Calu3 (cell line): ENCODE results near the gene RNLS. TPM values are rescaled to one million over a fixed set of nuclear protein-coding genes. Genes with fewer than 3 reads are reported as not detected.

Experiments
- BruUV-seq: library from RNA; stranded (reverse); fragments of 400-500 nt; replicated peaks from 2 replicates; lab custom pipeline; 2021; lab: Mats Ljungman, UMichigan
- CTCF ChIA-PET: fragments of 300-600 bp; sonication (Branson Sonifier 250); formaldehyde crosslinking; loops from one replicate; lab custom pipeline; 2022; ENCODE audit warnings: antibody characterized with exemption; lab: Charles Lee
- DNase-seq: peaks from one replicate; pipeline ENCODE4 v3.0.0; 2022
- H3K27ac Mint-ChIP-seq: one replicate; pipeline ENCODE4 v1.8.0; 2022; ENCODE audit warnings: mixed read lengths; ENCODE audit not compliant: unreplicated experiment
- H3K27me3 Mint-ChIP-seq: one replicate; pipeline ENCODE4 v1.8.0; 2022; ENCODE audit warnings: mixed read lengths; ENCODE audit not compliant: unreplicated experiment
- H3K36me3 Mint-ChIP-seq: one replicate; pipeline ENCODE4 v1.8.0; 2022; ENCODE audit warnings: mild to moderate bottlenecking, moderate library complexity, mixed read lengths; ENCODE audit not compliant: insufficient read depth, unreplicated experiment
- H3K4me1 Mint-ChIP-seq: one replicate; pipeline ENCODE4 v1.8.0; 2022; ENCODE audit warnings: mild to moderate bottlenecking, low read depth, mixed read lengths; ENCODE audit not compliant: unreplicated experiment
- H3K4me3 Mint-ChIP-seq: one replicate; pipeline ENCODE4 v1.8.0; 2022; ENCODE audit warnings: mild to moderate bottlenecking, low read depth, moderate library complexity, mixed read lengths; ENCODE audit not compliant: unreplicated experiment
- H3K9me3 Mint-ChIP-seq: one replicate; pipeline ENCODE4 v1.8.0; 2022; ENCODE audit warnings: low read depth, mixed read lengths; ENCODE audit not compliant: unreplicated experiment
- intact Hi-C: fragments of 100-400 bp; cut with micrococcal nuclease; formaldehyde crosslinking; loops from one replicate; pipeline ENCODE4 v1.10.0; 2022; ENCODE audit not compliant: unreplicated experiment
- total RNA-seq: library from RNA; stranded (reverse); gene quantifications from 2 replicates; pipeline ENCODE4 v1.2.3, GENCODE V29; 2022
- TF ChIP-seq, protein P1 (sequence below): fragments of 200-600 bp; IDR thresholded peaks from one replicate; pipeline ENCODE4 v1.8.0; 2022; ENCODE audit warnings: antibody characterized with exemption; ENCODE audit not compliant: unreplicated experiment

RNLS gene
- total RNA-seq, 1 experiment from 2014 or later: 6.3 TPM

DNA sequence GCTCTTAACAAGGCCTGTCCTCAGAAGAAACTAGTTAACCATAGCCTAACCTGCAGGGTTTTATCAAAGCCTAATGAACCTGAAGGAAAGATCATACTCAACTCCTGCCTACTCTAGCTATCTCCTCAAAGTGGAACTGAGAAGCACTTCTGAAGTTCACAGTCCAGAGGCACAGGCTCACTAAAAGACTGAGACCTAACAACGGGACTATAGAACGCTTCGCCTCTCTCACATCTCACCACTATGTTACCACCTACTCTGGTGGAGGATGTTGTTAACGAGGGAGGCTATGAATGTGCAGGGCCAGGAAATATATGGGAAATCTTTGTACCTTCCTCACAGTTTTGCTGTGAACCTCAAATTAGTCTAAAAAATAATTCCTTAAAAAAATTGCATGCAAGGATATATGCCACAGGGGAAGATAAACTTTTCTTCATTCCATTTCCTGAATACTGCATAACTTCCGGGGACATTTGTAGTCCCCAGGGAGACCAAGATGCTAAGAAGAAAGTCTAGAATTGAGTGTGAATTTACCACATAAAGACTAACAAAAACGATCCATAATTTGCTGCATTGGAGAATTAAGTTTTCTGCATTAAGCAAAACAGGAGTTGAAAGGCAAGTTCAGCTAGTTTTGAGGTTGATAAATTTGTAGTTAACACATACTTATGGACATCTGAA lies 25.1 kb upstream of the RNLS start:
- H3K4me1 Mint-ChIP-seq: no peaks in the 10 kb centered on the region
- CTCF ChIA-PET: no interaction called here
- TF ChIP-seq, protein P1, sequence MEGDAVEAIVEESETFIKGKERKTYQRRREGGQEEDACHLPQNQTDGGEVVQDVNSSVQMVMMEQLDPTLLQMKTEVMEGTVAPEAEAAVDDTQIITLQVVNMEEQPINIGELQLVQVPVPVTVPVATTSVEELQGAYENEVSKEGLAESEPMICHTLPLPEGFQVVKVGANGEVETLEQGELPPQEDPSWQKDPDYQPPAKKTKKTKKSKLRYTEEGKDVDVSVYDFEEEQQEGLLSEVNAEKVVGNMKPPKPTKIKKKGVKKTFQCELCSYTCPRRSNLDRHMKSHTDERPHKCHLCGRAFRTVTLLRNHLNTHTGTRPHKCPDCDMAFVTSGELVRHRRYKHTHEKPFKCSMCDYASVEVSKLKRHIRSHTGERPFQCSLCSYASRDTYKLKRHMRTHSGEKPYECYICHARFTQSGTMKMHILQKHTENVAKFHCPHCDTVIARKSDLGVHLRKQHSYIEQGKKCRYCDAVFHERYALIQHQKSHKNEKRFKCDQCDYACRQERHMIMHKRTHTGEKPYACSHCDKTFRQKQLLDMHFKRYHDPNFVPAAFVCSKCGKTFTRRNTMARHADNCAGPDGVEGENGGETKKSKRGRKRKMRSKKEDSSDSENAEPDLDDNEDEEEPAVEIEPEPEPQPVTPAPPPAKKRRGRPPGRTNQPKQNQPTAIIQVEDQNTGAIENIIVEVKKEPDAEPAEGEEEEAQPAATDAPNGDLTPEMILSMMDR: no peak
- no peaks in the 10 kb centered on the region for H3K36me3 Mint-ChIP-seq
- H3K27ac Mint-ChIP-seq: no peak overlapping the region
- intact Hi-C loops: no loop called here
- no TSS peak for BruUV-seq
- no peaks in the 10 kb centered on the region for H3K9me3 Mint-ChIP-seq
- no peak for DNase-seq
- no peaks in the 10 kb centered on the region for H3K27me3 Mint-ChIP-seq
- no peak overlapping the region for H3K4me3 Mint-ChIP-seq

DNA sequence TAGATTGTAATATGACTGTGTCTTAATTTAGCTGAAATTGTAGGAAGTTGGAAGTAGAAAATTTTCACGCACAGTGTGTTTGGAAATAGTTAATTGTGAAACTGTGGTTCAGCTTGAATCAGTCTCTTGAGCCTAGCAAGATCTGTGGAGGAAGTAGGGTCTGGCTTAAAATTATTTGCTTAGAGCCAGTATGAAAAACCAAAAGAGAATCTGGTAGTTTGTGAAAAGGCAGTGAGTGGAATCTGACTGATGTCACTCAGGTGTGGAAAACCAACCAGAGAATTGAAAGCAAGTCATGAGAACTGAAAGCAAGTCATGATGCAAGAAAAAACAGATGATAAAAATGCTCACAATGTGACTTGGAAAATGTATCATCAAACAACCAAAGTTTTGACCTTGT lies 14.9 kb upstream of the RNLS start:
- Mint-ChIP-seq H3K27me3 (no peaks in the 10 kb centered on the region), H3K4me3 (no peak overlapping the region), H3K36me3 (no peaks in the 10 kb centered on the region), H3K27ac (no peak overlapping the region), H3K4me1 (no peaks in the 10 kb centered on the region), H3K9me3 (no peaks in the 10 kb centered on the region)
- DNase-seq: no peak
- no TSS peak for BruUV-seq
- CTCF ChIA-PET: no interaction called here
- intact Hi-C loops: no loop called here
- TF ChIP-seq, protein P1: no peak

DNA sequence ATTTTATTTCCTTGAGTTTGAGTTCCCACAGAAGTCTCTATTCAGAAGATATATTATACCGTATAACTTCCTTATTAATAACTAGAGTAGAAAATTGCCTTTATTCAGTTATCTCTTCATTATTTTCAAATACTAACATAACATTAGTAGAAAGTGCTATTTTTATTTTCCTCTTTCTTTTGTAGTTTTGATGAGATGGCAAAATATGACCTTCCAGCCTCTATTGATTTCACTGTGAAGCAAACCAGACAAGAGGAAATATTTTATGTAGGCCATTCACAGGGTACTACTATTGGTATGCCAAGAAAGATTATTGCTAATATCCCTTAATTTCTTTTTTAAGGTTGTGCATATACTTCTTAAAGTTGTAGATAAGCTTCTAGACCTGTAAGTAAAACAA lies 11.4 kb upstream of the RNLS start:
- no peaks in the 10 kb centered on the region for H3K36me3 Mint-ChIP-seq
- CTCF ChIA-PET: no interaction called here
- no peak for DNase-seq
- no TSS peak for BruUV-seq
- H3K27me3 Mint-ChIP-seq: no peaks in the 10 kb centered on the region
- H3K4me3 Mint-ChIP-seq: no peak overlapping the region
- H3K27ac Mint-ChIP-seq: no peak overlapping the region
- intact Hi-C loops: no loop called here
- TF ChIP-seq, protein P1: no peak
- H3K9me3 Mint-ChIP-seq: no peaks in the 10 kb centered on the region
- no peaks in the 10 kb centered on the region for H3K4me1 Mint-ChIP-seq

DNA sequence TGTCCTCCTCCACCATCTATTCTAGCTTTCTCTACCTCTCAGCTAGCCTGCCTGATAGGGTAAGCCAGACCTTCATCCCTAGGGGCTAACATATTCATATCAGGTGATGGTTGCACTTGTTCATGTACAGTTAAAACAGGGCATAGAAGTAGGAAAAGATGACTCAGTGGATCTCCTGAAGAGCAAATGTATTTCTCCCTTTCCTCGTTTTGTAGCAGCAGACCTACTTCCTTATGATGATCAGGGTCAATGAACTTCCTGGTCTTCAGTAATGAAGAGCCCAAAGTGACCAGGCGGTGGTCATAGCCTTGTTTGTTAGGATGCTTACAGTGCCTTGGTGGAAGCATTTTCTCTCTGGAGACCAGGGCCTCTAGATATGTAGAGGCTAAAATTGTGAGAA lies 9.8 kb upstream of the RNLS start:
- no peaks in the 10 kb centered on the region for H3K27me3 Mint-ChIP-seq
- no TSS peak for BruUV-seq
- TF ChIP-seq, protein P1: no peak
- CTCF ChIA-PET: no interaction called here
- H3K27ac Mint-ChIP-seq: no peak overlapping the region
- no peaks in the 10 kb centered on the region for H3K4me1 Mint-ChIP-seq
- intact Hi-C loops: no loop called here
- no peak overlapping the region for H3K4me3 Mint-ChIP-seq
- no peaks in the 10 kb centered on the region for H3K36me3 Mint-ChIP-seq
- DNase-seq: no peak
- H3K9me3 Mint-ChIP-seq: no peaks in the 10 kb centered on the region
